HG03045 (cell line): ENCODE results near the gene DNER.
"Not testable (repeated sequence)": the region's sequence is repeated elsewhere in the genome, so short reads cannot be mapped to it uniquely, and the experiment has no call there.

Experiments
- ATAC-seq: cut with Tn5 transposase; IDR thresholded peaks from one replicate; pipeline ENCODE4 v1.9.1; 2021; ENCODE audit warnings: mild to moderate bottlenecking, moderate library complexity; ENCODE audit not compliant: unreplicated experiment

DNER gene

DNA sequence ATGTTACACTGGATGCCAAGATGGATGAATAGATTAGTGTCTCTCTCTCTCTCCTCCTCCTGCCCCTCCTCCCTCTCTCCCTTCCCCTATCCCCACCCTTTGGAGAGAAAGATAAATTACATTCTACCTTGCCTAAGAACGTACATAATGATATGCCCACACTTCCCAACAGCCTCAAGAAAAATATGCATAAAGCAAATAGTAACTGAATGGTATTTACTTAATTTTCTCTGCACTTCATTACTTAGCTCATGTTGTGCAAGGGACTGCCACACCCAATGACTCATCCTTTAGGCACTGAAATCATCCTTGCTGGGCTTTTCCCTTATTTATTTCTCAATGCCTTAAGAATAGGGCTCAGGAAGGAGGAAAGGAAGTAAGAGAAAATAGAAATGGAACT, 306.0 kb downstream of the DNER start:
- ATAC-seq = no peak

DNA sequence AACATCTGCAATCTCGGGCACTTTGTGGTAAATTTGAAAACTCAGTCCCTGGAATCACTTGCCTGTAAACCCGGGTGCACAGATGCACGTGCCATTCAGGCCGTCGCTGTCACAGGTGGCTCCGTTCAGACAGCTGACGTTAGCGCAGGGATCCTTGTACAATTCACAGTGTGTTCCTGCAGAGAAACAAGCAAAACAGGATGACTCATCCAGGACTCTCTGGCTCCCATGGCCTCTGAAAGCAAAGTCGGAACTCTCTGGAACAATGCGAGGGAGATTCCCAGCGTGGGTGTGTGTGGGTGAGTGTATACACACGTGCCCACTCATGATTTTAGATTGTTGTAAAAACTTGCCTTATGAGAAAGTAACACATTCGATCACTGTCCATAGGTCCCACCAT, 307.2 kb downstream of the DNER start:
- ATAC-seq = no peak

DNA sequence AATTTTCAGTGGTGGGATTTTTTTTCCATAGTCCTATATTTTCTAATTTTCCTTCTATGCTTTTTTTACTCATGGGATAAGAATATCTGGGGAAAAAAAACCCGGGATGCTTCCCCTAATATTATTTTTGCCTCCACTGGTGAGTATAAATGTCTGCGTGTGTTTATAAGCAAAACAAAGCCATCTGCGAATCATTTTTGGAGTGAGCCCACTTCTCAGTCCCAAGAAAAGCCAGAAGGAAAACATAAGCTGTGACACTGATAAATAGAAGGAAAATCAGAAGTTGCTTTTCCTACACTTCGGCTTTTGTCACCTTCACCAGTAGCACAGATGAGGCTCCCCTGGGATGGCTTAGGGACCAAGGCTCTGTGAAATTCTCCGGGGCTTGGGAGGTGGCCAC, 308.6 kb downstream of the DNER start:
- no peak for ATAC-seq

DNA sequence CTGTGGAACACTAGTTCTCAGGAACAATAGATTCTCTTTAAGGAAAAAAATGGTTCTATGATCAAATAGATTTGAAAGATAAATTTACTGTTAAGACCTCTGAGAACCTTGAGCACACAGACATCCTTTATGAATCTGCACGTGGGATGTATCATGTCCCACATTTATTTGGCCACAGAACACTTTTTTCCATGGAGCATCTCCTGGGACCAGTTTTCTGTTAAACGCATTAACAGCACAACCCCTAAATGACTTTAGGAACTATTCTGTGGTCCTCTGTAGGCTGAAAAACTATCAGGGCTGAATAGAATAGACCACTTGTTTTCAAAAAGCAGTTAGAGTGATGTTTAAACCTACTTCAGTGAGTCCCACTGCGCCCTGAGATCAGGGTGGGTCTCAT, 311.1 kb downstream of the DNER start:
- no peak for ATAC-seq

DNA sequence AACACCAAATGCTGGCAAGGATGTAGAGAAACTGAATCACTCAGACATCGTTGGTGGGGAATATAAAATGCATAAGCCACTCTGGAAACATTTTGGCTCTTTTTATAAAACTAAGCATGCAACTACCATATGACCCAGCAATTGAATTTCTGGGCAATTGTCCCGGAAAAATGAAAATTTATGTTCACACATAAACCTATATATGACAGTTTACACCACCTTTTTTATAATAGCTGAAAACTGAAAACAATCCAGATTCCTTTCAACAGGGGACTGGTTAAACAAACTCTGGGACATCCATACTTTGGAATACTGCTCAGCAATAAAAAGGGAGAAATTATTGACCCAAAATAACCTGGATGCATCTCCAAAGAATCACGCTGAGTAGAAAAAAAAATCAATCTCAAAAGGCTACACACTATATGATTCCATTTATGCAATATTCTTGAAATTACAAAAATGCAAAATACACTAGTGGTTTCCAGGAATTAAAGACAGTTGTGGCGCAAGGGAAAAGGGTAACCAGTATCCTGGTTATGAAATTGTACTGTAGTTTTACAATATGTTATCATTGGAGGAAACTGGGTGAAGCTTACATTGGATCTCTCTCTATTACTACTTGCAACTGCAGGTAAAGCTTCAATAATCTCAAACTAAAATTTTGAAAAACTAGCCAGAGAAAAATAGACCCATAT, 313.0 kb downstream of the DNER start:
- no peak for ATAC-seq

DNA sequence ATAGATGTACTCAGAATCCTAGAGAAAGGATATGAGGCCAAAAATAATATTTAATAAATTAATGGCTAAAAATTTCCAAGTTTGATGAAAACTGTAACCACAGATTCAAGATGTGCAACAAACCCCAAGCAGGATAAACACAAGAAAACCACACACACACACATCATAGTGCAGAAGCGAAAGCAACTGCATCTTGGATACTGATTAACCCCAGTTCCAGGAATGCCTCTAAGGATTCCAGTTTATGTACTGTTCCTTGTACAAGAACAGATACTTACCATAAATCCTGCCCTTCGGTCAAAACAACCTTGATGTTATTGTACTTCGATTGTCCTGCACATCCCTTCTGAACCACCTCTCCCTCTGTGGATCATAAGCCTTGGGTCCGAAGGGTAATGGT, 320.4 kb downstream of the DNER start:
- ATAC-seq = no peak

DNA sequence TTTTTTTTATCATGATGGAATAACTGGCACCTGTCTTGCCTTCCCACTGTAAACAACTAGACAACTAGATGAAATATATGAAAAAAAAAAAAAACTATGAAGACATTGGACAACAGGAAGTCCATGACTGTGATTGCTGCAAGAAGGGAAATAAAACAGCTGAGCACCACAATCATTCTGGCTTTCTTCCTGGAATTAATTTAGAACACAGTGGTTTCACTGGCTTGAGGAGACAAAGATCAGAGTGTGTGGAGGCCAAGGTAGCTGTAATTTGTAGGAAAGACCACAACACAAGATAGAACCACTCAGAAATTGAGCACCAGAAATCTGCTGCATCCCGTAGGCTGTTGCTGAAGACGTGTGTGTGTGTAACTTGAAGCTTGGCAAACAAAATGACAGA, 322.2 kb downstream of the DNER start:
- no peak for ATAC-seq

DNA sequence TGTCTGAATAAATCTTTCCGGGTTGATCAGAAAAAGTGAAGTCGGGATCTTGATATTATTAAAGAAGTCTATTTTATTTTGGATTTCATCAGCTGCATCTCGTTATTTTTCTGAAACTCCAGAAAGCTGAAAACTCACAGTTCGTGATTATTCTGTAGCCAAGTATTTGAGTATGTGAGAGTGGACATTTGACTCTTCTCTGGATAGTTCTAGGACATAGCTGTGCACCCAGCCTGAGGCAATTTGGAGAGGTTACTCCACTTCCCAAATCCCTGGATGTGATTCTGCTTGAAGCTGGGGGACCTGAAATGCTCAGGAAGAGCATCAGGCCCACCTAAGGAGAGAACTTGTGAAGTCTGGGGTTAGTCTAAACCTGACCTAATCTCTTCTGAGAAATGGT, 325.6 kb downstream of the DNER start:
- no peak for ATAC-seq

DNA sequence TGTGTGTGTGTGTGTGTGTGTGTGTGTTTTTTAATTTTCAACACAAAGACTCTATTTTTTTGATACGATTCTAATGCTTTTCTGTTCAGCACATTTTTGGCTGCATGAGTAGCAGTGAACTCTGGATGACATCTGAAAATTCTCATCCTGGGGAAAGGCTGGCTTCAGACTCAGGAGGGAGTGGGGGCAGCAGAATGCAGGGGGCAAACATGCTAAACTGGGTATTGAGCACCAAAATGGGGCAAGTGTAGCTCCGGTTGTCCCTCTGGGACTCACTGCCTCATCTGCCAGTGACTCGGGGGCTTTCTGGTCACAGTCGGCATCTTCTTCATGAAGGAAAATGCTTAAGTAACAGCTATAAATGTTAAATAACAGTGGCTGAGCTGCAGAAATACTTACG, 326.5 kb downstream of the DNER start:
- ATAC-seq = no peak

DNA sequence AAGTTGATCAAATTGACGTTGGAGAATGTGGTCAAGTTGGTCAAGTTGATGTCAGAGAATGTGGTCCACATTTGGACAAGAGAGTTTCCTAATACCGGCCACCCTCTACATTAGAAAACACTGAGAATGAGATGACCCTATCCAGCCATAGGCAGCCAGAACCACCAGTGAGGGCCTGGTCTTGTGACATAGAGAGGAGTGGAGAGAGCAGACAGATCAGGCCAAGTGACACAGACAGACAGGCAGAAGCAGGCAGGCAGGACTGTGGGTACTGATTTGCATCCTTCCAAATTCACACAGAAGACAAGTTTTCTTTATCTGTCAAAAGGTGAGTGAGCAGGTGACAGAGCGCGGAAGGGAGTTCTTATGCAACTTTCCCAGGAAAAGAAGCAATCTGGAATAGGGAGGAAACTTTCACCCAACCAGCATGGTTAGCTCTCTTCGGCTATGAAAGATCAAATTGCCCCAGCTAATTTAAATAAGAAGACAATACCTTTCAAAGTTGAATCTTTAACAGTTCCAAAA, 334.2 kb downstream of the DNER start:
- ATAC-seq = no peak

DNA sequence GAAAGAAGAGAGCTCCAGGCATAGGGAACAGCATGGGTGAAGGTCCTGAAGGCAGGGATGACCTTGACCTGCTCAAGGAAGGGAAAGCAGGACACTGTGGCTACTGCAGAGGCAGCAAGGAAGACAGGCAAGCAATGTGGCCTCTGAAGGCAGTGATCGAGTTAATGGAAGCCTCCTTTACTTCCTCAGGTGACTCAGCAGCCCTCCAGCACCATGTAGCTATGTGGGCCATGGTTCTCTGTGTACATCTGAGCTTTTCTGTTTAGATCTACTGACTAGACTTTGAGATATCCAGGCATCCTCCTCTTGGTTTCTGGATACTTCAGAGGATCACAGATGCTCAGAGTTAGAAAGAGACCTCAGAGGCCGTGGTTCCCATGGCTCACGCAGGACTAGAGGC, 336.0 kb downstream of the DNER start:
- ATAC-seq = no peak

DNA sequence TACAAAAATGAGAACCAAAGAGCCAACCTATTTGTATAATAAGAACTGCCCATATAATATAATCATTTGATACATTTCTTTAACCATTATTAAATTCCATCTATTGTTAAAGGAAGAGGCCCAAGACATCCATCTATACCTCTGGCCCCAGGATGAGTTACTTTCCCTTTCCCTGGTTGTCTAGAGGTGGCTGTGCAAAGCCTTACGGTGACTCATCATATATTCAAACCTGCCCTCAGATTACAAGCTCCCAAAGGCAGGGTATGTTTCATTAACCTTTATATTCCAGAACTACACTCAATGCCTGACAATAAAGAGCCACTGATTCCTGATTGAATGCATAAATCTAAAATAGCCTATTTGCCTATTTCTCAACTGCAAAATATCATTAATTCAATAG, 337.5 kb downstream of the DNER start:
- no peak for ATAC-seq

DNA sequence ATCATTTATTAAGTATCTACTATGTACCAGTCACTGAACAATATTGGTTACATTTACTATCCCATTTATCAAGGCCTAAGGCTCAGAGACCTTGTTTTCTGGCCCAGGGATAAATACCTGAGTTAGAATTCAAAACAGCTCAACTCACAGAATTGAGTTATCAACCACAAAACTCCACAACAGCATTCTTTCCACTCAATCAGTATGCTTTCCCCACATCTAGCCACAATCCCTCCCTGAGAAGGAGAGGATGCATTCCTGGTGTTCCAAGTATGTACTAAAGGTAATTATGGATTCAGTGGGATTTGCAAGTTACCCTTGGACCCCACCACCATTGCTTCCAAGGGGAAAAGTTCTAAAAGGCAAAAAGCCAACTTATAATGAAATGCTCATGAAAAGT, 339.1 kb downstream of the DNER start:
- no peak for ATAC-seq

DNA sequence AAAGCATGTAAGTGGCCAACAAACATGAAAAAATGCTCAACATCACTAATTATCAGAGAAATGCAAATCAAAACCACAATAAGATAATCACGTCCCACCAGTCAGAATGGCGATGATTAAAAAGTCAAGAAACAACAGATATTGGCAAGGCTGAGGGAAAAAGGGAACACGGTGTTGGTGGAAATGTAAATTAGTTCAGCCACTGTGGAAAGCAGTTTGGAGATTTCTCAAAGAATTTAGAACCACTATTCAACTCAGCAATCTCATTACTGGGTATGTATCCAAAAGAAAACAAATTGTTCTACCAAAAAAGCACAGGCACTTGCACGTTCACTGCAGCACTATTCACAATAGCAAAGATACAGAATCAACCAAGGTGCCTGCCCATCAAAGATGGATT, 341.0 kb downstream of the DNER start:
- ATAC-seq = not testable (repeated sequence)

DNA sequence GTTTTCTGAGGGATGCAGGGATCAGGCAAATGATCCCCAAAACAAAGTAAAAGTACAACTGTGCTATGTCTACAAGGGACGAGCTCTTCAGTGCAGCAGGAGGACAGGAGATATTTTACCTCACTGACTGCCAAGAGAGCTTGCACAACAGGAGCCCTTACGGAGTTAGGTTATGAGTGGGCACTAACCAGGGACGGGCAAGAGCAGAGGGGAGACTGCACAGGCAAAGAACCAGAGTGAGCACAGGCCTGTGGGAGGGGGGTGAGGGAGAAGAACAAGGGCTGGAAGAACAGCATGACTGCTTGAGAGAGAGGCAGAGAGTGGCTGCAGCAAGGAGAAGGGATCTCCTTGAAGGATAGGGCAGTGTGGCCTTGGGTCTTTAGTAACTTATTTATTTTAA, 342.1 kb downstream of the DNER start:
- ATAC-seq = no peak

DNA sequence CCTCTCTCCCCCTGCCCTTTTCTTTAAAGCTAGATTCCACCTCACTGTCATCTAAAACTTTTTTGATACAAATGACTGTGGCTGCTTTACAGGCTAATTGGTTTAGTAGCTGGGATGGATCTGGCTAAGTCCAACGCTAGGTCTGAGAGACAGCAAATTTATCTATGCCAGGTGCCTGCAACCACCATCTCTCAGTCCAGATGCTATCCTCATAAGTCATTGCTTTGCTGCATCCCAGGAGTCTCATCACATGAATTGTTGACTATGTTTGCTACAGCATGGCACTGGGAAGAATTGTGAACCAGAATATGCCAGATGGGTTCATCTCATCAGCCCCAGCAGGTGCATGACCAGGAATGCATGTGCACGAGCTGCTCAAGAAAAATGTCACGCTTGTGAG, 343.3 kb downstream of the DNER start:
- no peak for ATAC-seq

DNA sequence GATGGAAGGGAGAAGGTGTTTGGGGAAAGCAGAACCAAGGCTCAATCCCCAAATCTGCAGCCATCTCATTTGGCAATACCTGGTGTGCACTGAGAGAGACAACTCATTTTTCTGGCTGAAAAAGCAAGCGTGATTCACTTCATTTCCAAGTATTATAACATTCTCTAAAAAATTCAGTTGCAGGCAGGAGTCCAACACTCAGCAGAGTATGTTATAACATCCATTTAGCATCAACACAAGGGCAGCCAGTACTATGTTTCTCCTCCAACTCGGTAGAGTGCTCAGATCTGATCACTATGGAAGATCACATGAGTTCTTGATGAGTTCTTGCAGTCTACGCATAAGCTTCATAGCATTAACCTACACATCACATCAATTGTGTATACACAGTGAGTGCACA, 343.8 kb downstream of the DNER start:
- ATAC-seq = no peak

DNA sequence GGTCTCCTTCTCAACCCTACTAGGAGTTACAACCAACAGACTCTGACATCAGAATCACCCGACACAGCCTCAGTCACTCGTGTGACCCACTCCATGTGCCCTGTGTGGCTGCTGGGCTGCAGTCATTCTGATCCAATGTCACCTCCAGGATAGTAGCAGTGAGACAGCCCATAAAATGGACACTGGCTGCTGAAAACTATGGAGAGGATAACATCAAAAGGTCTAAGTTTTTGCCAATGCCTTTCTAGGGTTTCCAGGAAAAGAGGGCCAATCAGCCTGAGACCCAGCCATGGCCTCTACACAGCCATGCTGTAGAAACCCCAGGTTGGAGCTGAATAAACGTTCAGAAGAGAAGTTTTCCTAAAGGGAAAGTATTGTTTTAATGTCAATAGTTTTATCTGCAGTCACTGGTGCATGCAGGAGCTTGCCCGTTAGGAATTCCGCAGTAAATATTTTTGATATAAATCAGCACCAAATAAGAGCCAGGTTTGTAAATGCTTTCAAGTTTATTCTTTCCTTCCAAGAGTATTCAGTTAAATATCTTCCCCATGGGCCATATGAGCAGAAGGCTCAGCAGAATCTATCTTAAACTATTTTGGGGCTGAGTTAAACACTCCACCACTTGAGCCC, 351.1 kb downstream of the DNER start:
- ATAC-seq = no peak

DNA sequence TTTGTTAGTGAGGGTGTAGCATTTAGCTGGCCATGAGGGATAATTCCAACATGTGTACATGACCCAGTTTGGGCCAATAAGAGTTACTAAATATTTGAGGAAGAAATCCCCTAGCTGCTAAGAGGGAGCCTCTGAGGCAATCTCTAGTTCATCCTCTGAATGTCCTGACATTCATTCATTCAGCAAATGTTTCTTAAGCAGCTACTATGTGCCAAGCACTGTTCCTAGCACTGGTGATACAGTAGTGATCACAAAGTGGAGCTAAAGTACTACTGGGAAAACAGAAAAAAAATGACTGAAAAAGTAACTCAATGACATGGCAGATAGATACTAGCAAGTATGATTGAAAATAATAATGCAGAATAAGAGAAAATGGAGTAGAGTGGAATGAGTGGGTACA, 363.5 kb downstream of the DNER start:
- no peak for ATAC-seq

DNA sequence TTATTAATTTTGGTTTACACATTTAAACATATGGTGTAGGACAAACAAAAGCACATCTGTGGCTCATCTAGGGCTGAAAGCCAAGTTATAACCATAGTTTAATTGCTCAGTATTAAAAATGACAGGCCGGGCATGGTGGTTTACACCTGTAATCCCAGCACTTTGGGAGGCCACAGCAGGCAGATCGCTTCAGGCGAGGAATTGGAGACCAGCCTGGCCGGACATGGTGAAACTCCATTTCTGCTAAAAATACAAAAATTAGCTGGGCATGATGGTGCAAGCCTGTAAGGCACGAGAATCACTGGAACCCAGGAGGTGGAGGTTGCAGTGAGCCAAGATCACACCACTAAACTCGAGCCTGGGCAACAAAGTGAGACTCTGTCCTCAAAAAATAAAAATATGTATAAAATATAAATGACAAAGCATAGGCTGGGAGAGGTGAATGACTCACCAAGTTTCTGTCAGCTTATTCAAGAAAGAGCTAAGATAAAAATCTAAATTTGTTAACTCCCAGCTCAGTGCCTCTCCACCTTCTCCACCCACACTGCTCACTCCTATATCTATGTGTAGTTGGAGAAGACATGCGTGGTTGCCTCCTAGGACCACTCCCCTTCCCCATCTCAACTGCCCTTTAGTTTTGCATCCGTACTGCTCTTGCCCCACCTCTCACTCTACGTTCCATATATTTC, 364.1 kb downstream of the DNER start:
- ATAC-seq = no peak

DNA sequence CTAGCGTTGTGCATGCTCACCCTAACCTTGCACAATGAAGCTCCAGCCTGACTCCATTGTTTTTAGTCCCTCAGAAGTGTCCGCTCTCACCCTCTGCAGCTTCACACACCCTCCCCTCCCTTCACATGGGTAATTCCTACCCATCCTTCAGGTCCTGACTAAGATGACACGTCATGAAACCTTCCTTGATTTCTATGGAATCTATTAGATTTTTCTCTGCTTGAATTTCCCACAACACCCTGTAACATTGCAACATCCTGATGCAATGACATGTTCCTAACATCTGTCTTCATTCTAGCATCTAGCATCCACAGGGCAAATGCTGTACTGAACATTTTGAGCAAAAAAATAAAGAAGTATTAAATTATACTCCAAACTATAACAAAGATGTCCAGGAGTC, 366.2 kb downstream of the DNER start:
- no peak for ATAC-seq

DNA sequence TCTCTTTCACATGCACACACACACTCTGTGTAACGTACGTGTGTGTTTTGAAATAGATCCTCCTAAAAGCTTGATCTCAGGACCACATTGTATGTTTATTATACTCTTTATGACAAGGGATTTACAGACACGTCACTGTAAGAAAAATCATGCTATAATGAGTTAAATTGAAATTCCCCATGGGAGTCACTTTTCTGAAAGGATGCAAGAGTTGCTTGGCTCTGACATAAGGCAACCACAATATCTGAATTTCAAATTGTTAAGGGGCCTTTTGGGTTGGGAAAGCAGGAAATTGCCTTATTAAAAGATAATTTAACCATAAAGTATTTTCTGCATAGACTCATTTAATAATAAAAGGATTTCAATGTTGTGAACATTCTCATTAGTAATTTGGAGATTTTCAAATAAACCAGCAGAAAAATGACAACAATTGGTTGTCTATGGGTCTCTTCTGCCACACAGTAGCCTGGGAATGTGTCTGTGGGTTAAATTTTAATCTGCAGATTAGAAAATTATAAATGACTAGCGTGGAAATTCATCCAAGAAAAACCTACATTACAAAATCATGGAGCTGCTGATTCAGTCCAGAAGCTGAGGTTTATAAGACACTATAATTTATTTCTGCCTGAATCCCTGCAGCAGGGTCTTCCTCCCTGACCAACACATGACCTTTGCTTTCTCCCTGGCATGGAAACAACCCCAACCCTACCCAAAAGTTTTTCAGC, 367.4 kb downstream of the DNER start:
- ATAC-seq = no peak
